OCI-LY1 (cell line): ENCODE data around the gene IL17RE.

ENCODE experiments used
- EZH2 ChIP-seq: fragments of 200-600 bp; sonication (generic), shearing (Covaris generic); IDR thresholded peaks from 2 replicates; pipeline ENCODE4 v1.8.0; 2017; ENCODE audit warnings: borderline replicate concordance, mixed run types, mild to moderate bottlenecking, antibody characterized with exemption, low read length, moderate library complexity, mixed read lengths
- TF ChIP-seq, protein P1 (sequence below): fragments of 200-600 bp; sonication (generic), shearing (Covaris generic); IDR thresholded peaks from 2 replicates; pipeline ENCODE4 v1.5.1; 2017; ENCODE audit warnings: mild to moderate bottlenecking, antibody characterized with exemption, low read length, moderate library complexity, mixed read lengths

DNA sequence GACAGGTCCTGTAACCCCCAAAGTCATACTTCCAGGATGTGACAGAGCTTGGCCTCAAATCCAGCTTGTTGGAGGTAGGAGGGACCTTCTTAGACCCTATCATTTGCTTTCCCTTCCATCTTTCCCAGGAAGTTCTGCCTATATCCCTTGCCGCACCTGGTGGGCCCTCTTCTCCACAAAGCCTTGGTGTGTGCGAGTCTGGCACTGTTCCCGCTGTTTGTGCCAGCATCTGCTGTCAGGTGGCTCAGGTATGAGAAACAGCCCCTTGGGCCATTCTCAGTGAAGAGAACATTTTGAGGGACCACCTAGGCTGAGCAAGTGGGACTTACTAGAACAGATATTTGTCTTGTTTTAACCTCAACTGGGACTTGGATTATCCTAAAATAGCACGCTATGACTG, 1.3 kb downstream of the IL17RE start:
- TF ChIP-seq, protein P1, sequence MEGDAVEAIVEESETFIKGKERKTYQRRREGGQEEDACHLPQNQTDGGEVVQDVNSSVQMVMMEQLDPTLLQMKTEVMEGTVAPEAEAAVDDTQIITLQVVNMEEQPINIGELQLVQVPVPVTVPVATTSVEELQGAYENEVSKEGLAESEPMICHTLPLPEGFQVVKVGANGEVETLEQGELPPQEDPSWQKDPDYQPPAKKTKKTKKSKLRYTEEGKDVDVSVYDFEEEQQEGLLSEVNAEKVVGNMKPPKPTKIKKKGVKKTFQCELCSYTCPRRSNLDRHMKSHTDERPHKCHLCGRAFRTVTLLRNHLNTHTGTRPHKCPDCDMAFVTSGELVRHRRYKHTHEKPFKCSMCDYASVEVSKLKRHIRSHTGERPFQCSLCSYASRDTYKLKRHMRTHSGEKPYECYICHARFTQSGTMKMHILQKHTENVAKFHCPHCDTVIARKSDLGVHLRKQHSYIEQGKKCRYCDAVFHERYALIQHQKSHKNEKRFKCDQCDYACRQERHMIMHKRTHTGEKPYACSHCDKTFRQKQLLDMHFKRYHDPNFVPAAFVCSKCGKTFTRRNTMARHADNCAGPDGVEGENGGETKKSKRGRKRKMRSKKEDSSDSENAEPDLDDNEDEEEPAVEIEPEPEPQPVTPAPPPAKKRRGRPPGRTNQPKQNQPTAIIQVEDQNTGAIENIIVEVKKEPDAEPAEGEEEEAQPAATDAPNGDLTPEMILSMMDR: no peak
- no peak for TF ChIP-seq EZH2
